NCI-H1694 (cell line): ENCODE measurements around the gene PI4KA.
"Not testable (repeated sequence)": the region's sequence is repeated elsewhere in the genome, so short reads cannot be mapped to it uniquely, and the experiment has no call there.

ENCODE experiments used
- DNase-seq: peaks from one replicate; lab custom pipeline; 2025; lab: John Stamatoyannopoulos, UW

PI4KA gene

GRCh38 chr22:20847318-20847822, 11.2 kb downstream of the PI4KA start:
- DNase-seq, result no peak

GRCh38 chr22:20844055-20845037, 14.3 kb downstream of the PI4KA start:
- no peak for DNase-seq

- DNase-seq, result no peak
Measured at GRCh38 chr22:20843501-20843900, 15.1 kb downstream of the PI4KA start.

- no peak for DNase-seq
Measured at GRCh38 chr22:20840646-20841371, 17.8 kb downstream of the PI4KA start.

- DNase-seq, result no peak
Measured at GRCh38 chr22:20839837-20840645, 18.6 kb downstream of the PI4KA start.

- DNase-seq, result not testable (repeated sequence)
Measured at GRCh38 chr22:20839354-20839753, 19.3 kb downstream of the PI4KA start.

GRCh38 chr22:20836987-20837823, 21.4 kb downstream of the PI4KA start:
- no peak for DNase-seq

- DNase-seq, result no peak
Measured at GRCh38 chr22:20834725-20835124, 23.9 kb downstream of the PI4KA start.

- no peak for DNase-seq
Measured at GRCh38 chr22:20834206-20834605, 24.4 kb downstream of the PI4KA start.

GRCh38 chr22:20833225-20833665, 25.4 kb downstream of the PI4KA start:
- DNase-seq, result no peak

GRCh38 chr22:20829491-20830134, 29.0 kb downstream of the PI4KA start:
- DNase-seq, result no peak

GRCh38 chr22:20826373-20827152, 32.0 kb downstream of the PI4KA start:
- not testable (repeated sequence) for DNase-seq

- DNase-seq, result no peak
Measured at GRCh38 chr22:20825624-20826023, 33.0 kb downstream of the PI4KA start.

- not testable (repeated sequence) for DNase-seq
Measured at GRCh38 chr22:20825216-20825615, 33.4 kb downstream of the PI4KA start.

- DNase-seq, result no peak
Measured at GRCh38 chr22:20823264-20823663, 35.3 kb downstream of the PI4KA start.

- DNase-seq, result no peak
Measured at GRCh38 chr22:20822240-20822639, 36.4 kb downstream of the PI4KA start.

GRCh38 chr22:20821717-20822239, 36.8 kb downstream of the PI4KA start:
- not testable (repeated sequence) for DNase-seq

GRCh38 chr22:20819471-20819870, 39.1 kb downstream of the PI4KA start:
- no peak for DNase-seq

- no peak for DNase-seq
Measured at GRCh38 chr22:20818471-20818870, 40.1 kb downstream of the PI4KA start.
